Vagina (tissue), 2 donors: Measurements from ENCODE around the gene RPS8.

Experiments
- POLR2A ChIP-seq, 2 donors: fragments of 450-650 bp; IDR thresholded peaks; one replicate each; pipeline ENCODE4 v1.6.1; 2017; ENCODE audit warnings: antibody characterized with exemption in 2 of 2, mild to moderate bottlenecking in 2 of 2, moderate library complexity in 2 of 2
- POLR2AphosphoS5 ChIP-seq, 2 donors: sonication (generic); formaldehyde crosslinking; IDR thresholded peaks; one replicate each; pipeline ENCODE4 v1.9.0; 2017; ENCODE audit warnings: antibody characterized with exemption in 2 of 2, mild to moderate bottlenecking in 2 of 2, low read depth in 1 of 2; ENCODE audit not compliant: insufficient read depth in 1 of 2
- TF ChIP-seq, protein P1 (sequence below), 3 experiments: fragments of 450-650 bp in 2 of 3; fragments of 200-600 bp in 1 of 3; sonication (generic) in 1 of 3; IDR thresholded peaks; one replicate each; pipeline ENCODE4 v1.5.1; 2017 to 2019; ENCODE audit warnings: antibody characterized with exemption in 3 of 3, mild to moderate bottlenecking in 2 of 3, moderate library complexity in 2 of 3

DNA sequence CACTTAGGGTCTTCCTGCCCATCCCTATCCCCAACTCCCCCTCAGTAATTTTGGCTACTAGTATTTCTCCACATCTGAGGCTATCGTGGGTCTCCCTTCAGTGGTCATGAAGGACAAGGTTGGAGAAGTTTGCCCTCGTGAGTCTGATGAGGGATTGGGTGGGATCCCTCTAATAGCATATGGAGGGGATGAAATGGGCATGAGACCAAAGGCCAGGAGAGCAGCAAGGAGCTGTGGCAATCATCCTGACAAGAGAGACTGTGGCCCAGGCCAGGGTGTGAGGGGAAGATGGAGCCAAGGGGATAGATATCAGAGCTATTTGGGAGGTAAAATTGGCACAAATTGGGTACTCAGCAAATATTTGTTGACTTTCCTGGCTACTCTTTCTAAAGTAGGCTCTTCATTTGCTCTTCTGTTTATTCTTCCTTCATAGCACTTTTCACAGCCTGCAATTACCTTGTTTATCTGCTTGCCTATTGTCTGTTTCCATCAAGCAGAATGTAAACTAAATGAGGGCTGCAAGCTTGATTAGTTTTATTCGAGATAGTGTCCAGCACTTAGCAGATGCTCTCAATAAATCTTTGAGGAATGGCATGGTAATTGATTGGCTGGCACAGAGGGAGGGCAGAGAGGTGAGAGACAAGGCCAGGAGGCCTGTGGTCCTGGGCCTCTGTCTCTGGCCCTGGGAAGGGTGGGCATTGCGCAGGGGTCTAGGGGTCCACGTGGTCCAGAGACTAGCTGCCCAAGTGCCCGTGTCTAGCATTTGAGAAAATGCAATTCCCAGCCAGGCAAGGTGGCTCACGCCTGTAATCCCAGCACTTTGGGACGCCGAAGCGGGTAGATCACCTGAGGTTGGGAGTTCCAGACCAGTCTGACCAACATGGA lies 23.4 kb downstream of the RPS8 start:
- TF ChIP-seq, protein P1, sequence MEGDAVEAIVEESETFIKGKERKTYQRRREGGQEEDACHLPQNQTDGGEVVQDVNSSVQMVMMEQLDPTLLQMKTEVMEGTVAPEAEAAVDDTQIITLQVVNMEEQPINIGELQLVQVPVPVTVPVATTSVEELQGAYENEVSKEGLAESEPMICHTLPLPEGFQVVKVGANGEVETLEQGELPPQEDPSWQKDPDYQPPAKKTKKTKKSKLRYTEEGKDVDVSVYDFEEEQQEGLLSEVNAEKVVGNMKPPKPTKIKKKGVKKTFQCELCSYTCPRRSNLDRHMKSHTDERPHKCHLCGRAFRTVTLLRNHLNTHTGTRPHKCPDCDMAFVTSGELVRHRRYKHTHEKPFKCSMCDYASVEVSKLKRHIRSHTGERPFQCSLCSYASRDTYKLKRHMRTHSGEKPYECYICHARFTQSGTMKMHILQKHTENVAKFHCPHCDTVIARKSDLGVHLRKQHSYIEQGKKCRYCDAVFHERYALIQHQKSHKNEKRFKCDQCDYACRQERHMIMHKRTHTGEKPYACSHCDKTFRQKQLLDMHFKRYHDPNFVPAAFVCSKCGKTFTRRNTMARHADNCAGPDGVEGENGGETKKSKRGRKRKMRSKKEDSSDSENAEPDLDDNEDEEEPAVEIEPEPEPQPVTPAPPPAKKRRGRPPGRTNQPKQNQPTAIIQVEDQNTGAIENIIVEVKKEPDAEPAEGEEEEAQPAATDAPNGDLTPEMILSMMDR (IDR thresholded peaks at IDR 0.05): no peak
- TF ChIP-seq POLR2AphosphoS5 (IDR thresholded peaks at IDR 0.05; ENCODE audit: insufficient read depth in 1 of 2, low read depth in 1 of 2) (no peak), POLR2A (IDR thresholded peaks at IDR 0.05) (no peak)
